IPS DF 19.7 (cell line): ENCODE data around the gene ABL1.

Experiments
- DNase-seq: peaks from one replicate; pipeline ENCODE4 v3.0.0-alpha.2; 2013; ENCODE audit warnings: low read depth, low spot score

Gene ABL1

DNA sequence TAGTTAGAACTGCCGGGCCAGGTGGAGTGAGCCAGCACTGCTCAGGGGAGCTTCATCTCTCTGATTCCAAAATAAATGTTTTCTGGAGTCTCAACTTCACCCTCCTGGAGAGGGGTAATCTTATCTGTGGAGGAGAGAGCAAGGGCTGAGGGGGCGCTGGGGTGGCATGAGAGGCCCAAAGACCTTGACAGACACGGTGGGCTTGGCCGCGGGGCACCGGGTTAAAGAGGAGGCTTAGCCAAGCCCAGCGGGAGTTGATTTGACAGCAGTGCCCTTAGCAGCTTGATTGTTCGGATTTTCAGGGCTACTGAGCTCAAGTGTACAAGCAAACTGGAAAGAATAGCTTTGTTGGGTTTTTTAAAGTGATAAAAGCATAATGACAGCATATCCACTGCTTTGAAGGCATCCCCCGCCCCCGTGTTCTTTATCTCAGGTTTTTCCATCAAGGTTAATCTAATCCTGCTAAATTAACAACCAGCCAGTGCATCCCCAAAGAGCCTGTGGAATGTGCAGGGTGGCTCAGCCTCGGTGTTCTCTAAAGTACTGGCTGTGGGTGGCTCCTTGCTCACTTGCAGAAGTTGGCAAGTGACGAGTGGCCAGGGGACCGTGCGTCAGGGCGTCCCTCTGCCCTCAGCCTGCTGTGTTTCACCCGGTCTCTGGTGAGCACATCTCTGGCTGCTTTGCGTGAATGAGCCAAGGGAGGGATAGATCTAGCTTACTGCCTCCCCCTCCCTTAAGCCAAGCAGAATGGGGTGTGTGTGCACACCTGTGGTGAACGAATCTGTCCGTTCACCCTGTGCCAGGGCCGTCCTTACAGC is 56.0 kb downstream of the ABL1 start:
- no peak for DNase-seq

DNA sequence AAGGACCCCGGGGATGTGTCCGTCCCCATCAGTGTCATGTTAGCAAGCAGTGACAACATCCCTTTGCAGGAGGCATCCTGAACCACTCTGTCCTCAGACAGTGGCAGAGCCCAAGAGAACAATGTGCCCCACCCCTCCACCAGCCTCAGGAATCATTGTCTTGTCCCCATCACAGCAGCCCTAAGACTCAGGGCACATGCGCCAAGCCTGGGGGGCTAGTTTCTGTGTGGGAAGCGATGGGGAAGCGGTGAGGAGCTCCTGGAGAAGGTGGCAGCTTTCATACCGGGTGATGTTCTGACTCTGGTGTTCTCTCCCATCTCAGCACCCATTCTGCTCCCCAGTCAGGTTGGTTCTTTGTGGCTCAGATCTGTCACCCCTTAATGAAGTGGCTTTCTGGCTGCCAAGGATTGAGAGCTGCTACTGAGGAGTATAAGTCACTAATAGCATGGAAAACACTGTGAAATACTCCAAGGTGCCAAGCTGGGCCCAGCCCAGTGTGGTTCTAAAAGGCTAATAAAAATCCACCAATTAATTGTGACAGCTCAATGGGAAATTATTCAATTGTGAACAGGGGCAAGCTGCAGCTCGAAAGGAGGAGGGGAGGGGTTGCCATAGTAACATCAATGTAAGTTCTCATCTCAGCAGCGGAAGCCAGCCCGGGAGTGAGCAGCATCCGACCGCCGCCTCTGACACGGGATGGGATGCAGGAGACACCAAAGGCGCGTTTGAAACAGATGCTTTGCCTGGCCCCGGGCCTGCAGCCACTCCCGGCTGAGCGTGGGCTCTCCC is 56.8 kb downstream of the ABL1 start:
- DNase-seq: no peak

DNA sequence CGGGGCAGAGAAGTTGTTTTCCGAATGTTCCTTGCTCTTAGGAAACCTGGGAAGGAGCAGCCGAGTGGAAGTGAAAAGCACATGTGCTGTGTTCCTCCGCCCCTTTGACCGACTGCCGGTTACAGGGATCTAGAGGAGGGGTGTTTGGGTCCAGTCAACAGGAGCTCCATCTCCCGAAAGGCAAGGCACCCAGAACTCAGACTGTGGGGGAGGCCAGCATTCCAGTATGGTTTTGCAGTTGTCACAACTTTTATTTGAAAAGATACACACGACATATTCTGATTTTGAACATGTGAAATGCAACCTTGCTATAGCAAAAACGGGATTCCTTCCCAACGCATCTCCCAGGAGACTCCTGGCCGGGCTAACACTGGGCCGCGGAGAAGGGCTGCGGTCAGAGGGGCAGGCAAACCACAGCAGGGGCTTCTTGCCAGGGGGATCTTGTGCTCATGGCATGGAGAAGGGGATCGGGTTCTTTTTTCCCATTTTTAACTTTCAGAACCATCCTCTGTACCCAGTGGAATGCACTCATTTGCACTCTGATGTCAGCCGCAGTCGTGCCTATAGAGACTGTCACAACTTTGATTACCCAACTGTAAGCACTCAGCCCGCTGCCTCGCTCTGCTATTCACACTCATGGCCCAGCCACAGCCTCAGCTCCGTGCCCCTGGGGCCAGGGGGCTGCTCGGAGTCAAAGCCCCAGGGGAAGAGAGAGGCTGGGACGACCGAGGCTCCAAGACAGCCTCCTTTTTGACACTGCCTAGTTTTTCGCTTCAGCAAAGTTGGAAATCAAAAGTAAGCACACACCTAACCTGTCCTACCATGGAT is 57.6 kb downstream of the ABL1 start:
- DNase-seq: no peak

DNA sequence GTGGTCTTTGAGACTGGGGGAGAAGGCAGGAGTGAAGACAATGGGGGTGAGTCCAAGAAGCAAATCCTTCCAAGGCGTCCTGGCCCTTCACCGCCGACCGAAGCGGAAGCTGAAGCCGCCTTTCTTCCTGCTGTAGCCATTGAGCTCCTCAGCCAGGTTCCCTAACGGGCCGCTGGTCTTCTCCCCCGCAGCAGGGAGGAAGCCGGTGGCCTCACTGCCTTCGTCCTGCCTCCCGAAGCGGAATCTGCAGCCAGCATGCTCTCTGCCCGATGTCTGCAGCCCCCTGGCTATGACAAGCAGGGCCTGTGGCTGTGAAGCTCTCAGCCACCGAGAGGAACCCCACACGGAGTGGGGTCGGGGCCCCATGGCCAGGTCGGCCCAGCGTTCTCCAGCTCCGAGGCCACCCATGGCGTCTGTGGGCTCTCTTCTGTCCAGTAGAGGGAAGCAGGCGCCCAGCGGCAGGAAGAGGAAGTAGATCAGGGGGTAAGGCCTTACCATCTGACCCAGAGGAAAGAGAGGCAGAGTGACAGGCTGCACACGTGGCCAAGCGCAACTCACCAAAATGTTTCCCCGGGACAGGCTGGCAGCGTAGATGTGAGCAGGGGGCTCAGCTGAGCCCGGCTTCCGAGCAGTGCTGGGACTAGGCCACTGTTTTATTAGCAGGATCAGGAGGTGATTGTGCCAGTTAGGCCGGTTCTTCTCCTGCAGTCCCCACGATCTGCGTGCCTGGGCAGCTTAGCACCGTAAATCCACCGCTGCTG is 58.5 kb downstream of the ABL1 start:
- no peak for DNase-seq

DNA sequence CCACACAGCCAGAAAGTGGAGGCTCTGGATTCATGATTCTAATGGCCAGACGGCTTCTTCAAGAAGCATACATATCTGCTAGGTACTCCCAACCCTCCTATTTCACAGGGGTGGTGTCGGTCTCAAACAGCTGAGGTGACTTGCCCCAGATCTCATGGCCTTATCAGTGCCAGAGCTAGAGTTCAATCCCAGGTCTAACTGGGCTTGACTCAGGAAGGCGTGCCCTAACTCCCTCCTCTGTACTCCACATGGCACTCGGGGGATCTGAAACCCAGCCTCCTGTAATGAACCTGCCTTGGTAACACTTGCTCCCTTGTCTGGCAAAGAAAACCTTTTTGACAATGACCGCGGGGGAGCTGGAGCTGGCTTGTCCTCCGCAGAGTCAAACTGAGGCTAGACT is 59.5 kb downstream of the ABL1 start:
- no peak for DNase-seq

DNA sequence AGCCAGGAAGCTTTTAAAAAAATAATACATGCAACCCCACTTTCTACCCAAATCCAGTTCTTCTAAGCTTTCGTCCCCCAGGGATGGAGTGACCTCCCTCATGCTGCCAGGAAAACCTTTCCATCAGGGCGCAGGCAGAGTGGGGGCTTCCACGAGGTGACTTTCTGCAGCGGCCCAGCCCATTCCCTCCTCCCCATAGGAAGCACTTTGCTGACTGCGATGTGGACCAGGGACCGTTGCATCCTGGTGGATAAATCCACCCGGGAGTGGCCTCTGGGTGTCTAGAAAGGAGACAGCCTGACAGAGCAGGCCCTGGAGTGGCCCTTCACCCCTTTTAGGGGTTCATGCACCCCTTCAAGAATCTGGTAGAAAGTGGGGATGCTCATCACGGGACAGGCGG is 60.0 kb downstream of the ABL1 start:
- DNase-seq: no peak

DNA sequence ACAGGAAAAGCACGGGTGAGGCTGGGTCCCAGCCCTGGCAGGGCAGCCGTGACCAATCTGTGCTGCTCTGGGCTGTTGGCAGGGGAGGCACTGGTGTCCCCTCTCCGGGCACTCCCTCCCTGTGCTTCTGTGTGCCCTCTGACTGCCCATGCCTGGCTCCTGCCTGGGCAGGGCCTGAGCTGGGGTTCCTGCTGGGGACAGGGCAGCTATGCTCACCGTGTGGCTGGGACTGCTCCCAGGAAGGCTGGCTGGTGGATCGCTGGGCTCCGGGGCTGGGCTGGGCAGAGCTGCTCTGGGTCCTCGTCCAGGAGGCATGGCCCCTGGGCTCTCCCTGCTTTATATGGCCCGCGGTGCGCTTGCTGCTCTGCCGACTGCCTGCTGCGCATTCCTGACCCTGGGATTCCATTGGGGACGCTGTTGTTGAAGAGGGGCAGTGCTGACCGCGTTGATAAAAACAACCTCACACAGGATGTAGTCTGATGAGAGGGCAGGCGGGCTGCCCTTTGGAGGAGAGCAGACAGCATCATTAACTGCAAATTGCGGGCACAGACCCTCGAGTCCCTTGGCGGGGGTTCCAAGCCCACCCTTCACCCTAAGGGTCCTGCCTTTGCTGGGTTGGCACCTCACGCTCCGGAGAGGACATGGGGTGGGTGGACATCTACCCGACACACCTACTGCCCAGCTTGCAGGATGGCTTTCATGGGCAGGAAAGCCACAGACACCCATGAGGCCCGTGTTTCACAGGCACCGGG is 60.6 kb downstream of the ABL1 start:
- DNase-seq: no peak

DNA sequence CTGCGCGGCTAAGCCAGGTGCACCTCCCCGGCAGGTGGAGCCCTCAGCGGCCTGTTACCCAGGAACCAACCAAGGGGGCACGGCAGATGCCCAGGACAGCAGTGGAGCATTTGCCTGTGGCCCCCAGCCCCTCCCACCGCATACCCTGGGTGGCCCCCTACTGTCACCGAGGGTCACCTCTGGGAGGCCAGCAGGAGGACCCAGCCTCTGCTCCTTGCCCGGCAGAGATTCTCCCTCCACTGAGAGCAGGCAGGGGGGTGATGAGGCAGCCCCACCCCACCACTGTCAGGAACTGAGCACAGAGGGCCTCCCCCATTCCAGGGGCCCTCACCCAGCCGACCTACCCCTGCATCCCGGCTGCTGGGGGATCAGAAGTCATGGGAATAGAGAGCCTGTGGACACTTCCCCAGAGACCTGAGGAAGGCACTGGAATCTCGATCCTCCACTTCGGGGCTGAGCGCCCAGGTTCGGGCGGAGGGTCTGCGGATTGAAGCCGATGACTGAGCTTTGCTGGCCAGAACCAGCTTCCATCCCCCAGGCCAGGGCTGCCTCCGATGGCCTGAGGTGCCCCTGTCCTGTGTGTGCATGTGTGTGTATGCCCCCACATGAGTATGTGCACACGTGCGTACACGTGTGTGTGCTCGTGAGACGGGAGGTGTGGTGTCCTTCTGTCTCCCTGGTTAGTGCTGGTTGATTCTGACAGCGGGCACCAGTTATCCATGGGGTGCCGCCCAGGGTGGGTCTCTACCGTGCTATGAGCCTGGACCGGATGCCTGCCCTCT is 61.4 kb downstream of the ABL1 start, which contains the start of gene QRFP:
TSS of gene QRFP (minus strand) at position 580 of the 782 bp plus-strand sequence. CDS start 2,974 bp downstream, outside the sequence.
- no peak for DNase-seq

DNA sequence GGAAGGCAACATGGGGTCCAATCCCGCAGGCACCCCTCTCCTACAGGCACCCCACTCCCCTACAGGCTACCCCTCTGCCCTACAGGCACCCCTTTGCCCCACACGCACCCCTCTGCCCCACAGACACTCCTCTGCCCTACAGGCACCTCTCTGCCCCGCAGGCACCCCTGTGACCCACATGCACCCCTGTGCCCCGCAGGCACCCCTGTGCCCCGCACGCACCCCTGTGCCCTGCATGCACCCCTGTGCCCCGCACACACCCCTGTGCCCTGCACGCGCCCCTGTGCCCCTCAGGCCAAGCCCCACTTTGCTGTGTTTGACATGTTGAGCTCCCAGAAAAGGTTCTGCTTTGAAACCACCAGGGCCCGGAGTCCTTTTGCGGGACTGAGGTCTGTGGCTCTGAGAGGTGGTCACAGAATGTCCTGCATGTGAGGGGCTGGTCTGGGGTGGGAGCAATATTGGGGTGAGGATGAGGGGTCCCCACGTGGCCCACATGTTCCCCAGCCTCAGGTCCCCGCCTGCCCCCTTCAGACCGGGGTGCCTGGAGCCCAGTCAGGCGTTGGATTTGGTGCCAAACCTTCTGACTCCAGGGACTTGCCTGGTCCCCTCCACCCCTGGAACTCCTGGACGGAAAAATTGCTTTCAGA is 62.2 kb downstream of the ABL1 start:
- DNase-seq: no peak

DNA sequence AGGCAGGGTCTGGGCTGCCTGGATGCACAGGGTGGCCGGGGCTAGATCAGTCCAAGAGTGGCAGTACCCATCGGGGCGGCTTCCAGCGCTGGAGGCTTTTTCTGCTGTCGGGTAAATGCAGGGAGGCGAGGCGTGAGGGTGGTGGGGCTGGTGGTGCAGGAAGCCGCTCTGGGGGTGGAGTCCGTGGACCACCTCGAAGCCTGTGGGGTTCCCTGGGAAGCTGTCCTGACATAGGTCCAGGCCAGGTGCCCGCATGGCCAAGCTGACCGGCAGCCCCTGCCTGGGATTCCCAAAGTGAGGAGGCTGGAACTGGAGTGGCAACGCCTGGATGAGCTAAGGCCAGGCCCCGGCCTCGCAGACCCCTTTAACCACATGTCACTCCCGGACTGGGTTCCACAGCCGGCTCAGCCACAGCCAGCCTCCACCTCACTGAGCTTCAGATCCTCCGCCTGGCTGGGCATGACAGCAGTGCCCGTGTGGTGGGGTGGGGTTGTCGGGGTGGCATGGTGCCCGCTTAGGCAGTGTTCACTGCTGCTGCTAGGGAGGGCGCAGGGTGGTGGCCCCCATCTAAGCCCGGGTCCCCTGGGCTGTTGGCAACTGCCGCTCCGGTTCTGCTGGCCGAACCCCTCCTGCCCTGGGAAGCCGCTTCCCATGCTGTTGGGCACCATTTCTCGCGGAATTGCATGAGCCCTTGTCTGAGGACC is 62.9 kb downstream of the ABL1 start:
- DNase-seq: no peak

DNA sequence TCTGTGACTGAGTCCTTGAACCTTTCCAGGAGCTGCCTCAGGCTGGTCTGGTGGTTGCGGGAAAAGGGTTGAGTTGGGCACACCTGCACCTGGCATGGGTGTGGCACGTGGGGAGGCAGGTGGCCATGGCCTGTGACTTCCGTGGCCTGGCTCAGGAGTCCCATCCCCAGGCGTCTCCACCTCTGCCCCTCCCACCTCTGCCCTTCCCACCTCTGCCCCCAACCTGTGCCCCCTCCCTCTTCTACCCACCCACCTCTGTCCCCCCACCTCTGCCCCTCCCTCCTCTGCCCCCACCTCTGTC is 63.4 kb downstream of the ABL1 start:
- DNase-seq: no peak

DNA sequence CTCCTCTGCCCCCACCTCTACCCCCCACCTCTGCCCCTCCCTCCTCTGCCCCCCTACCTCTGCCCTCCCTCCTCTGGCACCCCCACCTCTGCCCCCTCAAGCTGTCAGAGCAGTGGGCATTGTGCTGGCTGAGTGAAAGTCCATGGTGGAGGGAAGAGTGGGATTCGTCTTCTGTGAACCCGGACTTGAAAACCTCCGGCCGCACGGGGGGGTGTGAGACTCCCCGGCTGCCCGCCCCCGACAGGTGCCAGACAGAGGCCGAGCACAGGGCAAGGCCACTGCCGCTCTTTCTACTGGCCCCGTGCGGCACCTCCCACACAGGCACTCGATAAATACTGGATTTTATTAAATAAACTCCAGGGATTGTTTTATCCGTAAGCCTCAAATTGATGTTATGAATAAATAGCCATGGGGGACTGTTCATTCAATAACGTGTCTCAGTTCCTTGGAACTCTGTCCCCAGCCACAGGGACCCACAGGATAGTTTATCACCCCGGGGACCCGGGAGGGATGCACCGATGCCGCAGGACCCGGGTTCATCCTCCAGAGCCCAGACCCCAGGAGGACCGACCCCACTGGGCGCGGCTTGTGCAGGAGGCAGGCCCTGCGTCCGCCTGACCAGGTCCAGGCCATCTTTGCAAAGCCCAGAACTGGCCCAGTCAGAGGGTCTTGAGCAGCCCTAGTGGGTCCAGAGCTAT is 64.1 kb downstream of the ABL1 start:
- no peak for DNase-seq

DNA sequence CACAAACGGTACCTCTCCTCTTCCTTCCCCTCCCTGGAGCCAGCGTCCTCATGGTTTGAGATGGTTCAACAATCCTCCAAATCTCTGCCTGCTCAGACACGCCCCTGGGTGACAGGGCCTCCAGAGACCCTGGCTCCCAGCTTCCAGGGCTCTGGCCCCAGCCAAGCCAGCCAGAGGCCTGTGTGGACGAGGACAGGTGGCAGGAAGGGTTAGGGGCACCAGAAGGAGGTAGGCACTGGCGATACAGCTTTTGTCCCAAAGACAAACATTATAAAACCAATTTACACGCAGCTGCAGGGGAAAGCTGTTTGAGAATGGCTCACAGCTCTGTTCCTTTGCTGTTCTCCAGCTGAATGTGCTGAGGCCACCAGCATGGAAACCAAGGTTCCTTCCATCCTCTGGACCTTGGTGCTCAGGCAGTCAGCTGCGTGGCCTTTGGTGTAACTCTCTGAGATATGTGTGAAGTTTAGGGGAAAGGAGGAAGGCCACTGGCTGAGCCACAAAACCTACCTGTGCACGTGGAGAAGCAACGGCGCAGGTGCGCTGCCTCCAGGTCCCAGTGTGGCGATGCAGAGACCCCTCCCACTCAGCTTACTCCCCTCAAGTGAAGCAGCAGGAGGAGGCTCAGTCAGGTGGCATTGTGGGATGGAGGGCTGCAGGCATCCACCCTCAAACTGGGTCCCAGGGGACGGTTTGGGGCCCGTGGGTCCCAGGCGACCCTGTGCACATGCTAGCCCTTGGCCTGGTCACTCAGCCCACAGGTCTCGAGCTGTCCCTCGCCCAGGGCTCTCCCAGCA is 65.8 kb downstream of the ABL1 start:
- DNase-seq: no peak

DNA sequence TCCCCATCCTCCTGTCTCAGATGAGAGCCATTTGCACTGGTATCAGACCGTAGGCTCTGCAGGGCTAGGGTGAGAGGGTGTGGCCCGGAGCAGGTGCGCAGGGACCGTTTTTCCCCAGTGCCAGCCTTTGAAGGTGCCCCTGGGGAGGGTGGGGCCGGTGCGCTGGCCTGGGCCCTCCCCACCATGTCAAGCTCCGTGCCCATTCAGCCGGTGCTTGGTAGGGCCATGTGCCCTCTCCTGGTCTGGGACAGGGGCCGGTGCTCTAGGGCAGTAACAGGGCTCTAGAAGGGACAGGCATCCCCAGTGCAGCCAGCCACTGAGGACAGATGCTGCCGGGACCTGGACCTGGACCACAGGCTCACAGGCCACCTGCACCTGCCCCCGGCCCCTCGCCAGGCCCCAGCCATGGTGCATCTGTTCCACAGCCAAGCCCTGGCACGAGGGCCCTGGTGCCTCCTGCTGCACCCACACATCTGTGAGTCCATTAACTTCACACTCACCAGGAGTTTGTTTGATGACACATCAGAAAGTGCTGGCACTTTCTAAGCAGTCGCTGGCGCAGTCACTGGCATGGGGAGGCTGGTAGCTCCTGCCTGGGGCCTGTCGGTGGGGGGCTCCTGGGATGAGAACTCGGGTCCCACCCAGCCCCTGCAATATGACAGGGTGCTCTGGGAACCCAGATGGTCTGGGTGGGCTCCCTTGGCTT is 66.6 kb downstream of the ABL1 start:
- no peak for DNase-seq

DNA sequence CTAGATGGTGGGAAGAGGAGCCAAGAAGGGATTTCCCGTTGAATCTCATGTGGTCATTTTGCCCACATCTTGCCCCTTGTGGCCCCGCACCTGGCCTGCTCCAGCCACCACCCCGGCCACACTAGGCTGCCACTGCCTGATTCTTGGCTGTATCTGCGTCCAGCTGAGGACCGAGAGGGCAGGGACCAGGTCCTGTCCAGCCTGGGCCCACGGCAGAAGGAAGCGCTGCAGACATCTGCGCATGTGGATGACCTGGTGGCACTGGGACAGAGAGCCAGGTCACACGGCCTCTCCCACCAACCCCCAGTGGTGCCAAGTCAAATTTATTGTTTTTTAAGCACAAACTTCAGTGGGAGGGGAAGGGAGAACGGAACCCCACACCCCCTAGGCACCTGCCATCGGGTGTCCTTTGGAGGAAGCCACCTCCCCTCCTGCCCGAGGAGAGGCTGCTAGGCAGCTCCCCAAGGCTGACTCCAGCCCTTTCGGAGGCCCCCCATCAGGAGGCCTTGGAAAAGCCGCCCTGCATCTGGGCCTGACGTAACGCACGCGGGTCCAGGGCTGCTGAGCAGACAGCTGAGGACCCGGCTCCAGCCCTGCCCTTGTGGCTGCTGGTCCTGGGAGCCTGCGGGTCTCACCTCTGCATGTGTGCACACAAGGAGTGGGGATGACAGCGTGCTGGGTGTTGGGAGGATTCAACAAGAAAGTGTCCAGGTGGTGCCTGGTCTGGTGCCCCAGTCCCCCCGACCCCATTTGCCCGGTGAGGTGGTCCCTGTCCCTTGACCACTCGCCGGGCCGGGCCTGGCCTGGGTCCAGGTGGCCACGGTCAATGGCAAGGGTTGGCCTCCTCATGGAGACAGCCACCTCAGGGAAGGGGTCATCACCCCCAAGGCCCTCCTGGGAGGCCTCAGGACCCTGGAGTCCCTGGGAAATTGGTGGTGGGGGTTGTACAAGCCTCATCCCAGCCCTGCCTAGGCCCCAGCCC is 67.4 kb downstream of the ABL1 start:
- DNase-seq: no peak
